HS-5 (cell line): ENCODE measurements around the gene SCPEP1.
"Not testable (repeated sequence)": the region's sequence is repeated elsewhere in the genome, so short reads cannot be mapped to it uniquely, and the experiment has no call there.

ENCODE experiments used
- DNase-seq: peaks from one replicate; pipeline ENCODE4 v3.0.0-alpha.2; 2012; ENCODE audit warnings: low read depth

The SCPEP1 gene

GRCh38 chr17:56965241-56965640 lies 12.7 kb upstream of the SCPEP1 start:
- DNase-seq, result not testable (repeated sequence)

GRCh38 chr17:56965681-56966080 lies 12.2 kb upstream of the SCPEP1 start:
- DNase-seq, result not testable (repeated sequence)

GRCh38 chr17:56966338-56966737 lies 11.6 kb upstream of the SCPEP1 start:
- DNase-seq, result no peak

DNA sequence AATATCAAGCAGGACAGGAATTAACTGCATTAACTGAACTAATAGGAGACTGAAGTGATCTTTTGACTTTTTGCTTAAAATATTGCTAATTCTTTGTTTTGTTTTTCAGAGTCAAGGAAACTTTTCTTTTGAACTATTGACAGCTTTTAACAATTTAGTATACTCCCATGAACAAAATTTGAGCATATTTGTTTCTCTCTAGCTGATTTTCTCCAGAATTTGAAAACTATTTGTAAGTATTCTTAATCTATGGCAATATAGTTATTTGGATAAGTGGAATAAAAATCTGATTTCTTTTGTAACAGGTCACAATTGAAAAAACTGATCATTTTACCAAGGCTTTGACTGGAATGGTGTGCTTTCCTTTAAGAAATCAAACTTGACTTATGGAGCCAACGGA lies 7.0 kb upstream of the SCPEP1 start:
- DNase-seq, result no peak

- DNase-seq, result no peak
Observed at GRCh38 chr17:56972111-56972730, 5.7 kb upstream of the SCPEP1 start.

- DNase-seq, result peak; percentile 37
Observed at GRCh38 chr17:56973520-56973919, 4.4 kb upstream of the SCPEP1 start.

- DNase-seq, result no peak
Observed at GRCh38 chr17:56974055-56974454, 3.9 kb upstream of the SCPEP1 start.

- DNase-seq, result no peak
Observed at GRCh38 chr17:56975656-56976055, 2.3 kb upstream of the SCPEP1 start.

DNA sequence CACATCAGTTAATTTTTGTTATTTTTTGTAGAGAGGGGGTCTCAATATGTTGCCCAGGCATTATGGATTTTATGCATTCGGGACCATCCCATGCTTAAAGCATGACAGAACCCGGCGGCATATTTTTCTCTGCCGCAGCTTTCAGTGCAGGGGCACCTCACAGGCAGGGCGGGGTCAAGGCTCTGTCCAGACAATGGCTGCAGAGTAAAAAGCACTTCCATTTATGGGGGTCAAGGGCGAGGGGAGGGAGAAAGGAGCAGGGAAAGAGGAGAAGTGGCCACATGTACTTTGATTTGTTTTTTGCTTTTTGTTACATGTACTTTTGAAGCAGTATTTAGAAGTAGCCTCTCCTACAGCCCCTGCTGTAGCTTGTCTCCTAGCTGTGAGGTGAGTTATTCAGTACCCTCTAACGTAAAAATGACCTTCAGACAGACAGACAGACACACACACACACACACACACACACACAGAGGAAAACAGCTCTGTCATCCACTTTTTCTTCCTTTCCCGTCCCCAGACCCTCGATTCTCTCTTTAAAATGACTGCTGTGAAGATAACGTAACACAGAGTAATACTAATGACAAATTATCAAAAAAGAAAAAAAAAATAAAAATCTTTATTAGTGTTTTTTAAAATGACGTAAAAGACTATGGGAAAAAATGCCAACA lies 856 bp upstream of the SCPEP1 start:
- DNase-seq, result no peak

DNA sequence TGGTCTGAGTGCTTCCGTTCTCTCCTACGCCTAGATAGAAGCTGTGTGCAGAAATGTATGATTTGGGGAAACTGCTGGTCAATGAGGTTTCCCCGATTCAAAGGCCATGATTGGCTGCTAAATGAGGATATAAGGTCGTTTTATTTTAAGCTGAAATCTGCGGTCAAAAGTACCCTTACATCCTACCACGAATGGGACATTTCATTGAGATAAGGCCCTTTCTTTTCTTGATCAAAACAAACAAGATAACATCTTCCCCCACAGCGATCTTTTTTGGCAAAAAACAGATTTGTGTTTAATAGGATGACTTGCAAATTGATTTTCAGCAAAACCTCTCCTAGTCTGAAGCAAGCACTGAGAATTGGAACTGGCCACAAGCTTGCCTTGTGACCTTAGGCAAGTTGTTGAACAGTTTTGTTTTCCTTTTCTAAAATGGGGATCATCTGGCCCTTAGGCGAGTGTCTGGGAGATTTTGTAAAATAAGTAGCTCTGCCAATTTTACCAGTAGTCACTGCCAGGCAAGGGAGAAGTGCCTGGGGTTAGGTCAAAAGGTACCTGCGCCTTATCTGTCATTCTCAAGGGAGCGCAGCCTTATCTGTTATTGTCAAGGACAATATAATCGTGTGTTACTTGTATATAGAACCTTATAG lies 635 bp downstream of the SCPEP1 start:
- DNase-seq, result no peak

DNA sequence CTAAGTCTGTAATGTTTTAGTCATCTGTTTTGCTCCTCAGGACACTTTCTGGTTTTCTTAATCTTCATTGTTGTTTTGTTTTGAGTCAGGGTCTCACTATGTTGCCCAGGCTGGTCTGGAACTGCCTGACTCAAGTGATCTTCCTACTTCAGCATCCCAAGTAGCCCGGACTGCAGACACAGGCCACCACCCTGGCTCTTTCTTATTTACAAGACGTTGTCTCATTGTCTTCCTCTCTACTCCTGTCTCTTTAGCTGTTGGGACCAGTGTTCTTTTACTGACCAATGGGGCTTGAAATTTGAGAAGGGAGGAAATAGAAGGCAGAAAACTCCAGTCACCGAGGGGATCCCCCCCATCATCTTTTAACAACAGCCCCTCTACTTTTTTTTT lies 1.2 kb downstream of the SCPEP1 start:
- no peak for DNase-seq

DNA sequence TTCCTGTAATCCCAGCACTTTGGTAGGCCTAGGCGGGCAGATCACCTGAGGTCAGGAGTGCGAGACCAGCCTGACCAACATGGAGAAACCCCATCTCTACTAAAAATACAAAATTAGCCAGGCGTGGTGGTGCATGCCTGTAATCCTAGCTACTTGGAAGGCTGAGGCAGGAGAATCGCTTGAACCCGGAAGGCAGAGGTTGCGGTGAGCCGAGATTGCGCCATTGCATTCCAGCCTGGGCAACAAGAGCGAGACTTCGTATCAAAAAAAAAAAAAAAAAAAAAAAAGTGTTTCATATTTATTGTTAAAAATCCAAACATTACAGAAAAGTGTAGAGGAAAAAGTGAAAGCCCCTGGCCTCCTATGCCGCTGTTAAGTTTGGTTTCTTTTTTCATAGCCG lies 2.6 kb downstream of the SCPEP1 start:
- DNase-seq, result not testable (repeated sequence)

GRCh38 chr17:56982312-56982711 lies 4.4 kb downstream of the SCPEP1 start:
- DNase-seq, result no peak

DNA sequence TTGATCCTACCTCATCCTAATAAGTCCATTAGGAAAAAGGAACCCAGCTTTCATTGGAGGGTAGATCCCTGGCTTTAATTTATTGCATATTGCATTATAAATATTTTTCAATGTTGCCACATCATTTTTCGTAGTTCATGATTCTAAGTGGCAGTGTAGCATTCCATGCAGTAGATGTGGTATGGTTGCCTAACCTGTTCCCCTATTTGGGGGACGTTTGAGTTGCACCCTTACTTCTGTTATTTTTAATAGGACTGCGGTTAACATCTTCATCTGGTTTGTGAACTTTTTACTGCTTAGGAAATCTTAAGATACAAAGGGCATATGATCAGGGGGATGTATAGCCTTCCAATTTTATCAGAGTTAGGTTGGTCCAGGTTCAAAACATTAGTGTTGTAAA lies 5.4 kb downstream of the SCPEP1 start:
- no peak for DNase-seq

- no peak for DNase-seq
Observed at GRCh38 chr17:56985371-56986162, 7.6 kb downstream of the SCPEP1 start.

DNA sequence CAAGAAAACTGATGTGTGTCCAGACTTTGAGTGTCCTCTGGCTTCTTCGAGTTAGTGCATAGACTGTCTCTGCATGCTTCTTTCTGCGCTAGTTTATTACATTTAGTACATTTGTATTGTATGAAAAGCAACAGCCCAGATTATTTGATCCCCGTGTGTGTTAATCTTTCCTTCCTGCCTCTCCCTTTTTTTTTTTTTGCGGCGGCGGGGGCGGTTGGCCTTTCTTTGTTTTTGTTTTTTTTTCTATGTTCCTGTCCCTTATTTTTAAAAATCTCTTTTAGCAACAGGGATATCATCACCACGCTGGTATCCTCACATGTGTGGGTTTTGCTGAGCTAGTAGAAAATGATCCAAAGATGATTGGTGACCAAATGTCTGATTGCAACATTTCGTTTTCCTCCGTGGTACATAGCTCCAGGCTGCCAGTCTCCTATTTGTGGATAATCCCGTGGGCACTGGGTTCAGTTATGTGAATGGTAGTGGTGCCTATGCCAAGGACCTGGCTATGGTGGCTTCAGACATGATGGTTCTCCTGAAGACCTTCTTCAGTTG lies 9.4 kb downstream of the SCPEP1 start:
- no peak for DNase-seq

- DNase-seq, result no peak
Observed at GRCh38 chr17:56988901-56989572, 11.1 kb downstream of the SCPEP1 start.

- no peak for DNase-seq
Observed at GRCh38 chr17:56992364-56992763, 14.4 kb downstream of the SCPEP1 start.

- no peak for DNase-seq
Observed at GRCh38 chr17:56994009-56994792, 16.3 kb downstream of the SCPEP1 start.

DNA sequence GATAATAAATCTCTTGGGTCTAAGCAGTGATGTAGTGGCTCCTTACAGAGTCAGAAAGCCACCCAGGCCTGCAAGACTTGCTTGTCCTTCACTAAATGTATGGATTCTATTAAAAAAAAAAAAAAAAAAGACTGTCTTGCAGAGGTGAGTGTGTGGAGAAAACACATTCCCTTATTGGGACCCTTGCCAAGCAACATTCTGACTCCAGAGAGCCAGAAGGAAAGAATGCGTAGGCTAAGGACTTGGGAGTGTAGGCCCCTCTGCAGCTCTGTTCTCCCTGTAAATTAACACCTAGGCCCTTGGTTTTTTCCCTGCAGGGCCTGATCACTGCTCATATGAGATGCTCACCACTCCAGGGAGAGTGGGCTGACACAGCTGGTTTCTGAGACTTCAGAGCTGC lies 17.8 kb downstream of the SCPEP1 start:
- no peak for DNase-seq

- DNase-seq, result no peak
Observed at GRCh38 chr17:56997313-56997712, 19.4 kb downstream of the SCPEP1 start.
